Astrocyte (in vitro differentiated cells and primary cell): ENCODE data around the gene TFF3. TPM values are rescaled to one million over a fixed set of nuclear protein-coding genes. Genes with fewer than 3 reads are reported as not detected.

Experiments
- DNase-seq: peaks from one replicate; pipeline ENCODE4 v3.0.0-alpha.2; 2010; ENCODE audit warnings: low read depth
- FAIRE-seq: peaks from 2 replicates; lab custom pipeline; 2011; peaks lifted over from hg19 to GRCh38; lab: Jason Lieb, UNC
- H2AFZ ChIP-seq: 2 replicates; pipeline ENCODE4 v1.6.0; 2012; ENCODE audit warnings: low read depth, low read length, inconsistent platforms
- H3K27ac ChIP-seq: 2 replicates; pipeline ENCODE4 v1.5.1; 2011; ENCODE audit warnings: low read depth, low read length, inconsistent platforms
- H3K27me3 ChIP-seq: 2 replicates; pipeline ENCODE4 v1.6.0; 2011; ENCODE audit warnings: low read length, inconsistent platforms; ENCODE audit not compliant: insufficient read depth
- H3K36me3 ChIP-seq: 2 replicates; pipeline ENCODE4 v1.5.1; 2011; ENCODE audit warnings: low read length, inconsistent platforms; ENCODE audit not compliant: insufficient read depth
- H3K4me1 ChIP-seq: 2 replicates; pipeline ENCODE4 v1.5.1; 2011; ENCODE audit warnings: low read length, inconsistent platforms; ENCODE audit not compliant: insufficient read depth
- H3K4me2 ChIP-seq: 2 replicates; pipeline ENCODE4 v1.6.0; 2012; ENCODE audit warnings: low read length, inconsistent platforms
- H3K4me3 ChIP-seq: 2 replicates; pipeline ENCODE4 v1.5.1; 2011; ENCODE audit warnings: low read depth, mild to moderate bottlenecking, low read length, inconsistent platforms; ENCODE audit not compliant: insufficient read depth
- H3K79me2 ChIP-seq: 2 replicates; pipeline ENCODE4 v1.6.0; 2012; ENCODE audit warnings: mild to moderate bottlenecking, low read length, inconsistent platforms; ENCODE audit not compliant: insufficient read depth
- H3K9ac ChIP-seq: 2 replicates; pipeline ENCODE4 v1.6.0; 2012; ENCODE audit warnings: mild to moderate bottlenecking, low read length, inconsistent platforms
- H3K9me3 ChIP-seq: 2 replicates; pipeline ENCODE4 v1.5.1; 2012; ENCODE audit warnings: low read depth, mild to moderate bottlenecking, low read length, inconsistent platforms; ENCODE audit not compliant: insufficient read depth
- H4K20me1 ChIP-seq: 2 replicates; pipeline ENCODE4 v1.6.0; 2012; ENCODE audit warnings: low read length, inconsistent platforms; ENCODE audit not compliant: insufficient read depth
- H3K27ac Mint-ChIP-seq: one replicate; pipeline ENCODE4 v1.8.0; 2021; ENCODE audit warnings: mild to moderate bottlenecking, mixed read lengths; ENCODE audit not compliant: unreplicated experiment
- H3K27me3 Mint-ChIP-seq: one replicate; pipeline ENCODE4 v1.8.0; 2021; ENCODE audit warnings: low read depth, mixed read lengths; ENCODE audit not compliant: unreplicated experiment
- H3K36me3 Mint-ChIP-seq: one replicate; pipeline ENCODE4 v1.8.0; 2021; ENCODE audit warnings: low read depth, mixed read lengths; ENCODE audit not compliant: unreplicated experiment
- H3K4me1 Mint-ChIP-seq: one replicate; pipeline ENCODE4 v1.8.0; 2021; ENCODE audit warnings: low read depth, mixed read lengths; ENCODE audit not compliant: unreplicated experiment
- H3K4me3 Mint-ChIP-seq: one replicate; pipeline ENCODE4 v1.8.0; 2021; ENCODE audit warnings: mild to moderate bottlenecking, moderate library complexity, mixed read lengths; ENCODE audit not compliant: unreplicated experiment
- H3K9me3 Mint-ChIP-seq: one replicate; pipeline ENCODE4 v1.8.0; 2021; ENCODE audit warnings: mild to moderate bottlenecking, mixed read lengths; ENCODE audit not compliant: unreplicated experiment
- CTCF ChIP-seq: IDR thresholded peaks from 2 replicates; pipeline ENCODE4 v1.5.1; 2011; ENCODE audit warnings: low read depth, mild to moderate bottlenecking, inconsistent platforms, low read length, moderate library complexity; ENCODE audit not compliant: insufficient read depth
- EZH2 ChIP-seq: IDR thresholded peaks from 2 replicates; pipeline ENCODE4 v1.6.1; 2012; ENCODE audit warnings: mild to moderate bottlenecking, low read length, inconsistent platforms; ENCODE audit not compliant: insufficient read depth
- total RNA-seq: library from RNA; stranded (reverse); gene quantifications from 2 replicates; pipeline ENCODE4 v1.2.1, GENCODE V29; 2021

Gene TFF3
- total RNA-seq, 1 donor from 2014 or later = not detected

DNA sequence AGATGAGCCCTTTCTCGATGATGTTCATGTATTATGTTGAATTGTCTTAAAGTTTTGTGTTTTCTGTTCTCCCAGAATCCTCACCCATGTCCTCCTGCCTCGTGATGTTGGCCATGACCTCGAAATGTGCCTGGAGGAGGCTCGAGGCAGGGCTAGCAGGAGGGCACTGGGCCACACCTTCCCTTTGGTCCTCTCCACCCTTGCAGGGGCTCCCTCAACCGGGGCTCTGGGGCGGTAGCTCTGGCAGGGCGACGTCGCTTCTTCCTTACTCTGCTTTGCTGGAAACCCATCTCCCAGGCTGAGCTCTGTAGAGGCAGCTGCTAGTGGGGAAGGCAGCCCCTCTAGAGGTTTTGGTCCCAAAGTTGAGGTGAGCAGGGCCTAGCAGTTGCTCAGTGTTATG lies 14.3 kb downstream of the TFF3 start:
- H3K4me1 ChIP-seq = no peaks in the 10 kb centered on the region
- no peaks in the 10 kb centered on the region for H3K36me3 ChIP-seq
- no peak overlapping the region for H3K4me2 ChIP-seq
- no peak for DNase-seq
- H3K4me1 Mint-ChIP-seq = no peaks in the 10 kb centered on the region
- H4K20me1 ChIP-seq = no peaks in the 10 kb centered on the region
- H3K9ac ChIP-seq = no peak overlapping the region
- no peak overlapping the region for H3K4me3 ChIP-seq
- no peak overlapping the region for H2AFZ ChIP-seq
- H3K27ac ChIP-seq = no peak overlapping the region
- H3K27me3 ChIP-seq = peaks cover 8% of the 10 kb centered on the region
- H3K9me3 Mint-ChIP-seq = peaks cover 2% of the 10 kb centered on the region
- no peaks in the 10 kb centered on the region for H3K9me3 ChIP-seq
- peaks cover 54% of the 10 kb centered on the region for H3K27me3 Mint-ChIP-seq
- FAIRE-seq = no peak
- no peak overlapping the region for H3K27ac Mint-ChIP-seq
- no peaks in the 10 kb centered on the region for H3K79me2 ChIP-seq
- H3K4me3 Mint-ChIP-seq = no peak overlapping the region
- TF ChIP-seq CTCF = no peak
- no peak for TF ChIP-seq EZH2
- no peaks in the 10 kb centered on the region for H3K36me3 Mint-ChIP-seq

DNA sequence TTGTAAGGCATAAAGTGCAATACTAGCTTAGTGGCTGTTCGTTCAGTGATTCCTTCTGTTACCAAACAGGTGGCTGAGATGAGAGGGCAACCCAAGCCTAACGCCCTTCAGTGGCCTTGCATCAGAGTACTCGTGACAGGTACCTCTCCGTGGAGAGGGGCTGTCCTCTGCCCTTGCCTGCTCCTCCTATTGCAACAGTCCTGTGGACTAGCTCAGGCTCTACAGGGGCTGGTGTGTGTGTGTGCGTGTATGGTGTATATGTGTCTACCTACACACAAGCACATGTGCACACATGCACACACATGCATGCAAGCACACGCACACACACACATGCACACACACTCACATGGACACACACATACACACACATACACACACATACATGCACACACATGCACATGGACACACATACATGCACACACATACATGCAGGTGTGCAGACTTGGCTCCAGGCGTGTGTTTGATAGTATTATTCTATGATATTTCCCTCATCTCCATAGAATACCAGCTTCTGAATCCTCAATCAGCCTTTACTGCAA lies 15.1 kb downstream of the TFF3 start:
- peaks cover 8% of the 10 kb centered on the region for H3K27me3 ChIP-seq
- TF ChIP-seq CTCF = no peak
- TF ChIP-seq EZH2 = no peak
- DNase-seq = no peak
- no peak overlapping the region for H3K4me2 ChIP-seq
- peaks cover 2% of the 10 kb centered on the region for H3K9me3 Mint-ChIP-seq
- no peaks in the 10 kb centered on the region for H3K4me1 Mint-ChIP-seq
- H2AFZ ChIP-seq = no peak overlapping the region
- H3K9me3 ChIP-seq = no peaks in the 10 kb centered on the region
- no peaks in the 10 kb centered on the region for H4K20me1 ChIP-seq
- H3K4me1 ChIP-seq = no peaks in the 10 kb centered on the region
- no peak overlapping the region for H3K9ac ChIP-seq
- H3K4me3 Mint-ChIP-seq = no peak overlapping the region
- no peak overlapping the region for H3K27ac ChIP-seq
- H3K79me2 ChIP-seq = no peaks in the 10 kb centered on the region
- H3K27me3 Mint-ChIP-seq = peaks cover 56% of the 10 kb centered on the region
- H3K4me3 ChIP-seq = no peak overlapping the region
- H3K36me3 Mint-ChIP-seq = no peaks in the 10 kb centered on the region
- no peak overlapping the region for H3K27ac Mint-ChIP-seq
- no peak for FAIRE-seq
- no peaks in the 10 kb centered on the region for H3K36me3 ChIP-seq

DNA sequence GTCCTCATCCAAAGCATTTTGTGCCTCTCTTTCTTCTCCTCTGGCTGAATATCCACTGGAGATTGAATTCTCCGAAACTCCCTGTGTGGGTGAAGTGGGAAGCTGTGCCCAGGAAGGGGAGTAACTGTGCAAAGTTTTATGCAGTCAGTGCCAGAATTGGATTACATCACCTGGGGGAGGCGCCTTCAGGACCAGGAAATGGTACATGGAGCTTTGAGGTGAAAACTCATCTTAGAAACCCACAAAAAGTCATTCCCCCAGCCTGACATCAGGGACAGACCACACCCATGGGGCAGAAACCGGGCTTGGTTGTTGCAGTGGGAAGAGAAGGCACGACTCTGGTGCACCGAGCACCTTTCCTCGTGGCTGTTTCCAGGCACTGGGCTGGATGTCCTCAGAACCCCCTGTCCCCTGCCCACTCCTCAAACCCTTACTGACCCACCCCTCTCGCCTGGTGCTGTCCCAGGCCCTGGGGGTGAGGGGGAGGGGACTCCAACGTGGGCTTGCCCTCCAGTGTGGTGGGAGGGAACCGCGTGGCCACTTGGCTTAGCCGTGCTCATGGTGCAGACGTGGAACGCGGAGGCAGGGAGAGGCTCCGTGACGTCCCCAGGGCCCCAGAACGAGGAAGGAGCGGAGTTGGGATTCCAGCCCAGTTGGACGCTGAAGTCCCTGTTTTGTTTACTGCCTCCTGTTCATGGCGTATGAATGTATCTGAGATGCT lies 15.7 kb downstream of the TFF3 start:
- Histone ChIP-seq H4K20me1 (no peaks in the 10 kb centered on the region), H3K9ac (no peak overlapping the region), H3K4me3 (no peak overlapping the region), H3K9me3 (no peaks in the 10 kb centered on the region), H3K36me3 (no peaks in the 10 kb centered on the region), H3K27ac (no peak overlapping the region), H3K79me2 (no peaks in the 10 kb centered on the region), H3K4me1 (no peaks in the 10 kb centered on the region), H3K27me3 (peaks cover 8% of the 10 kb centered on the region), H3K4me2 (no peak overlapping the region), H2AFZ (no peak overlapping the region)
- FAIRE-seq (no peak), DNase-seq (no peak)
- H3K4me3 Mint-ChIP-seq = no peak overlapping the region
- H3K27ac Mint-ChIP-seq = no peak overlapping the region
- H3K9me3 Mint-ChIP-seq = peaks cover 5% of the 10 kb centered on the region
- peaks cover 56% of the 10 kb centered on the region for H3K27me3 Mint-ChIP-seq
- TF ChIP-seq EZH2 = no peak
- TF ChIP-seq CTCF = no peak
- H3K4me1 Mint-ChIP-seq = no peaks in the 10 kb centered on the region
- no peaks in the 10 kb centered on the region for H3K36me3 Mint-ChIP-seq
